Esophagus mucosa (tissue), 1 donor: Measurements from ENCODE around the gene ASIC2. TPM values are rescaled to one million over a fixed set of nuclear protein-coding genes. Genes with fewer than 3 reads are reported as not detected.
A peak's percentile ranks its signal among the peaks of the same experiment; 100 is the strongest.

Source experiments
- ATAC-seq: fragments of 200-7000 bp; cut with Tn5 transposase; one replicate; pipeline ENCODE4 v1.9.1; 2020
- total RNA-seq: library from RNA; stranded (reverse); gene quantifications from one replicate; pipeline ENCODE4 v1.2.4, GENCODE V29; 2023
- donor health status: DM: yes; HTN: yes; CAD: no.

ASIC2 gene
- total RNA-seq, 1 donor from 2014 or later: not detected

DNA sequence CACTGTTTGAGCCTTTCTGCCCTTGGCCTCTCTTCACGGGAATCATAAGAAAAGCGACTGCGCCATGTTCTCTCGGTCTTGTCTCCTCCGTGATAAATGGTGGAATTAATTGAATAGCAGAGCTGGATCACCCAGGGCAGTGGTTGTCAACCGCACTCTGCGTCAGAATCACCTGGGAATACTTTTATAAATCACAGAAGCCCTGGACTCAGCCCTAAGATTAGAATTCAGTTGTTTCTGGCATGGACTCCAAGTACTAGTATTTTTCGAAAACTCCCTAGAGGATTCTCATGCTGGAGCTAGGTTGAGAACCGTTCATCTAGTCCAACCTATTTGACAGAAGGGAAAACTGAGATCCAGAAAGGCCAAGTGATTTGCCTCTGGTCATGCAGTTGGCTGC, 237.3 kb downstream of the ASIC2 start:
- no peak for ATAC-seq

DNA sequence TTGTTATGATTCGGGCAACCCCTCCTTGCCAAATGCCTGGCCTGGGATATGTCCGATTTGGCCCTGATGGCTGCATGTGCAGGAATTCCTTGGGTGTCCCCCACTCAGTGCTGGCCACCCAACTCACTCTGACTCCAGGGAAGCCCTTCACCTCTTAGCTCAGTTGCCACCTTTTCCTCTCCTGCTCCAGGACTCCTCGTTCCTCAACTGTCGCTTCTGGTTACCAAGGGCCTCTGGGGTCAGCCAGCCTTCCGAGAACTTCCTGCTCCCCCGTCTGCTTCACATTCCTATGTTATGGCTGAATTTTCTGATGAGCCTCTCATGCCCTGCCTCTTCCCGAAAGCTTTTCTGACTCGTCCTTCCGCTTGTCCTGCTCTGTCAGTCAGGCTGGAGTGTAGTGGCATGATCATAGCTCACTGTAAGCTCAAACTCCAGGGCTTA, 237.9 kb downstream of the ASIC2 start:
- ATAC-seq: no peak

DNA sequence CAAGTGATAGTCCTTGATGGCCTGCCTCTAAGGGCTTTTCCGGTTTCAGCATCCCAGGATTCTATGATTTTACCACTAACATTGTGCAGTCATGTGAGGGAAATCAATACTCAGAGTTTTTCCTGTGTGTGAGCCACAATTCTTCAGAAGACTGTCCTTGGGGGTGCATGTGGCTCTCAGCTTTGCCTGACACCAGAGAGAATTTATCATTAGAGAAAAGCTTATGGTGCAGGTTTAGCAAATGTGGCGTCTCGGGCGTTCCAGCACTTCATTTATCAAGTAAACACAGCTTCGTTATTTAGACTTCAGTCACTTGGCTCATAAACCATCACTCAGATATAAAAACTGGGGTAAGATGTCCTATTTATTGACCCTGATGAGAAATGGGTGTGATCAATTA, 238.7 kb downstream of the ASIC2 start:
- ATAC-seq: no peak

DNA sequence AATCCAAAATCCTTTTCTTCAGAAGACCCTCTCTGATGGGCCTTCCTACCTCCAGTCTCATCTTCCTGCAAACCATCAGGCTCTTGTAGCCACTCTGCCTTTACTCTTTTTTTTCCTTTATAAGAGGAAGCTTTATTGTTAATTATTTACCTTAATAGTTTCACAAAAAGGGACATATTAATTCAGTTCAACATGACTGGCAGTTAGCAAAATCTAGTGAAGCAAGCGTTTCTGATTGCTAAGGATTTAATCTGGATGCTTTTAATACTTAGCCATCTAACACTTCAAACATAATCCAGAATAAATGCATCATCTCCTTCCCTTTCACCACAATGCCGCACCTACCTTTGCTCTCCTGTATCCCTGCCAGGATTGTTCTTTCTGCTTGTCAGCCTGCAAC, 239.4 kb downstream of the ASIC2 start:
- no peak for ATAC-seq

DNA sequence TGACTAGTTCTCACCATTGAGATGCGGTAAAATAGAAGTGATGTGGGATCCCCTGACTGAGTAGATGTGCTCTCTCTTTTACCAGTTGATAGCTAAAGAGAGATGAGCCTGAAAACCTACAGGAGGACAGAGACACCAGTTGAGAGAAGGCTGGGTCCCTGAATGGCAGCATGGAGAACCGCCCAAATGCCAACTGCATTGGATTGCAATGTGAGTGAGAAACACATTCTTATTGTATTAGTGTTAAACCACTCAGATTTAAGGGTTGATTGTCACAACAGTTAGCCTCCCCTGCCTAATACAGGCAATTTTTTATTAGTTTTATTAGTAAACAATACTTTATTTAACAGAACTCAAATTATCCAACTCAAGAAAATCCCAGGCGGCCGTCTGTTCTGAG, 240.2 kb downstream of the ASIC2 start:
- no peak for ATAC-seq

DNA sequence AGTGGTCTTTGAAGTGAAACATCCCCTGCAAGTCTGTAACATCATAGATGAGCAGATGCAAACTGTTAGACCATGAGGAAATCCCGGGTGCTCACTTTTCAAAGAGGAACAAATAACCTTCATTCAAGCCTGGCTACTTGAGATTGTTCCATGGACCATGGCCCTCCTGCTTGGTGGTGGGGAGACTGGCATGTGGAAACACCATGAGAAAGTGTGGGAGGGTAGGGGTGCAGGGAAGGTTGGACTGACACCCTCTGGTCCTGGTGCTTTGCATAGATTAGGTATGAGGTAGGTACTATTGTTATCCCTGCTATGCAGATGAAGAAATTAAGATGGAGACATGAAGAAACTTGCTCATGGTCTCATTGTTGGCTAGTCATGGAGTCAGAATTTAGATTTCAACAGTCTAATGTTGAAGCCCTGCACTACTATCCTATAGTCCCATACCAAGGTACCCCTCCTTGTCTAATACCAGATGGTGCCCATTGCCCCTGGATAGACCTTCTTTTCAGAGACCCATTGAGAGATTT, 242.4 kb downstream of the ASIC2 start:
- no peak for ATAC-seq

DNA sequence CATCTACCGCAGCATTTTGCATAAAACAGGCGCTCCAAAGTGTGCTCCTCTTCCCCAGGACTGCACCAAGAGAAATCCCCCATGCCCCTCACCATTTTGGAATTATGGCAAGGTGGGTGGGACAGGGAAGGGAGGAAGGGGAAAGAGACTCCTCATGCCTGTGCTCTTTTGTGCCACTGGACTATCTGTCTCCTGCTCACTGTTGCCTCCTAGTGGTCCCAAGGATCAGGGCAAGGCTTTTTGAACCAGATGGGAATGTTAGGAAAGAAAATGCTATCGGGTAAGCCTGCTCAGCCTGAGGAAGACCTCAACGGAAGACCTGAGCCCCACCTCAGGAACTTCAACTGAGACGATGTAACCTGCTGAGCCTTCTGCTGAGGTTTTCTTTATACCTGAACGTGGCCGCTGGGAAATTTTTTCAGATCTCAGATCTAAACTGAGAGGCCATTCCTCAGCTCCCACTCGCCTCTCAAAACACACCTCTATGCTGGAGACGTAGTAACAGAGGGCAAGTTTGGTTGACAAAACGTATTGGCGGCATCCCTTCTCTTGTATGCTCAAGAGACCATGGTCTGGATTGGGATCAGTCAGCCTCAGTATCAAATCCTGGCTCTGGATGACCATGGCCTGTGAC, 243.2 kb downstream of the ASIC2 start:
- ATAC-seq: peak; percentile 55

DNA sequence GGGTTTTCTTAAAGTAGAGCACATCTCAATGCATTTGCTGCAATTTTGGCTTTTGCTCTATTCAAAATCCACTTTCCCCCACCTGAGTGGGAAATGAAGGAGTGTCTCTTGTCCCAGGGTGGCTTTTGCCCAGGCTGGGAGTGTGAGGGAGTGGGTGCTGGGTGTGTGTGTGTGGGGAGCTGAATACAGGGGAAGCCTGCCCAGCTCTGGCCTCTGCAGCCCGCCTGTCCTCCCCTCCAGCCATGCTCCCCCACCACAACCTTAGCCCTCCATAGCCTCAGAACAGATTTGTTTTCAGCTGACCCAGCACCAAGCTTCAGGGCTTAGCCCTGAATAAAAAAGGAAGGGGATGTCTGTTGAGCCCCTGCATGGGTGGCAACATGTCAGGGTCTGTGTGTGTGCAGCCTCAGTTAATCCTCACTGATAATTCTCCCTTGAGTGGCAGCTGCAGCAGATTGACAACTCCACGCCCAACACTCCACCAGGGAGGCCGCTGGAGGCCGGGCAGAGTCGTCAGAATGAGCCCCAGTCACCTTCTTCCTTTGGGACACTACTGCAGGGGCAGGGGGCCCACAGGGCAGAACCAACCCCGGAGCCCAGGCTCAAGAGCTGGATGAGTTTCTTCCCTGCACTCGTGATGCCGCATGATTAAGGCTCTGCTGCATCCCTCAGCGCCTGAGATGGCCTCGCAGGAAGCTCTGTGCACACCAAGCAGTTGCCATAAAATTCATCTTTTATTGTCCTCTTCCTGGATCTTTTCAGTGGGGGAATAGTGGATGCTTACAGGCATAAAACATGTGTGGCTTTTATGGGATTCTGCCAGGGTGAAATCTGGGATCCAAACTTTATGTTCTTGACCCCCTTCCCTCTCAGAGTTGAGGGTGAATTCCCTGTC, 246.5 kb downstream of the ASIC2 start:
- ATAC-seq: no peak

DNA sequence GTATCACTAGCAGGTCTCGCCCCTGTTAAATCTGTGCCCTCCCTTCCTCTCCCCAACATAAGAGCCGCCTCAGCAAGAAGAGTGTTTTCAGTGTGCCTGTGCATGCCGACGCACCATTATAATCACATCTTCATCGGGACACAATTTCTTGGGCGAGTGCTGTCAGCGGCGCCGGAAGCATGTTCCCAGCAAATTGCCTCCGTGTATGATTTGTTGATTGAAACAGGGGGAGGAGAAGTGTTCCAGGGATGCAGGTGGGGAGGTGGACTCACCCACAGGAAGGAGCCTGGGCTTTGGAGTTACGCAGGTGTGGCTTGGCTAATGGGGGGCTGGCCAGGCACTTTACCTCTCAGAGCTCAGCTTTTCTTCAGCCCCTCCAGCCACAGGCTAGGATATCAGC, 247.9 kb downstream of the ASIC2 start:
- no peak for ATAC-seq

DNA sequence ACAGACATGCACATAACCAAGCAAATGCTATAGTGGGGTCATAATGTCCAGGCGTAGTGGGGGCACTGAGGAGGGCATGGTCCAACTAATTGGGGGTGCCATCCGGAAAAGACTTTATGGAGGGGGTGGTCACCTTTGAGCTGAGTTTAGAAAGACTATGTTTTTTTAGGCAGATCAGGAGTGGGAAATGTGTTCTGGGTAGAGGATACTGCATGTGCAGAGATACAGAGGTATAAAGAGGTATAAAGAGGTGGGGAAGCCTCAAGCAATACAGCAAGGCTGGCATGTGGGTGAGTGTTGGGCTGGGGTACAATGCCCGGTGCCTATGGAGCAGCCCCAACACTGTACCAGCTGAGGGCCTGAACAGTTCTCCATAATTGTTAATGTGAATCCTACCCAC, 248.3 kb downstream of the ASIC2 start:
- no peak for ATAC-seq

DNA sequence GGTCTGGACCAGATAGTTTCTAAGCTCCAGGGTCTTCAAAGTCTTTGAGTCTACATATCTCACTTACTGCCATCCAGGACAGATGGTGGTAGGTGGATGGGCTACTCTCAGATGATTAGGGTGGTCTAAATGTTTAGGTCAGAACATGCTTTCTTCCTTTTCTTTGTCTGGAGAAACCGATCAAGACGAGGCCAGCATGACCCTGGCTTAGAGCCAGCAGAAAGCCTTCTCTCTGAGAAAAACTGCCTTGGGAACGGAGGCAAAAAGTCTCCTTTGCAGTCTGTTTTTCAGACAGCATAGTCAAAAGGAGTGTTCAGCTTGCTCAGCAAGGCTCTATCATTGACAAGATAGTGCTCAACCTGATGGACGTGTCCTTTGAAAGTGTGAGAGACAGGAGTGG, 252.6 kb downstream of the ASIC2 start:
- no peak for ATAC-seq

DNA sequence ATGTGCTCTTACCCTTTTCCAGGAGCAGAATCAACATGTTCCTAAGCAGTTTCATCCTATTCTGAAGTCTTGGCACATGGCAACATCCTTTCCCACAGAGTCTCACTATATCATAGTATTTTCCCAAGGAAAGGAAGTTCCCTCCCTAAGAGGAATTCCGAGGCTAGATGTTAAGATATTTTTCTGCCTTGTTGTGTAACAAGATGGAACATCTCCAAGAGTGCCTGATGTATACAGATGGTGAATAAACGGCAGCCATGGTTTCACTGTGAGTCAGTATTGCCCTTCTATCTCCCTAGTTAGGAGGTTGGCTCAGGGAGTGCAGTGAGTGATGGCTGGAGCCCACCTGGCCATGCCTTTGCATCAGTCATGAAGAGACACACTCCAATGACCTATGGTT, 253.2 kb downstream of the ASIC2 start:
- ATAC-seq: peak; percentile 36

DNA sequence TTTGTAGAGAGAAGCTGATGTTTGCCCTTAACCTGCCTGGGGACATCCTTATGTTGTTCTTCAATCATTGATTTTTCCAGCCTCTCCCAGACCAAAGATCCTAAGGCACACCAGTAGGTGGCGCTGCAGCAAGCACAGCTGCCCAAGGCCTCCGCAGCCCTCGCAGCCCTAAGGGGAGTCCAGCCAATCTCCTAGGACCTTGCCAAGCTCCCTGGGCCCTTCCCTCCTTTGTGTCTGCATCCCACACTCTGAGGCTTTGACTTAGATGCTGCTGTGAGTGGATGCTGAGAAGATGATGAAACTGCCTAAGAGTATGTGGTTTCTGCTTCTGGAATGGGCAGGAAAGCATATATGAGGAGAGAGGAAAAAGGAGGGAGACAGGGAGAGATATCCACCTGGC, 254.4 kb downstream of the ASIC2 start:
- ATAC-seq: peak; percentile 65

DNA sequence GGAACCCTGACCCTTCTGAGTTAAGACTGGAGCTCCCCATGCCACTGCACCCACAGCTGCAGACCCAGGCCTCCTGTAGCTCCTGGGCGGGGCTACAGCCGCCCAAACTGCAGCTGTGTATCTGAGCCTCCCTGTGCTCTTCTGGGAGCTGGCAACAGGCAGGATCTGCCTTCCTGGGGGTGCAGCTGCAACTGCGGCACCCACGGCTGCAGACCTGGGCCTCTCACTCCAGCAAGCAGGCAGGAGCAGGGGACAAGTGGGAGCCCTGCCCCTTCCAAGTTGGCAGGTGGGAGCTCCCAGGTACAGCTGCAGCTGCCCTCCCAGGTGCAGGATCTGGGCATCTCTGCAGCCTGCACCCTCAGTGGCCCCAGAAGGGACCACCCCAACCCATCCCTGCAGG, 259.9 kb downstream of the ASIC2 start:
- ATAC-seq: no peak

DNA sequence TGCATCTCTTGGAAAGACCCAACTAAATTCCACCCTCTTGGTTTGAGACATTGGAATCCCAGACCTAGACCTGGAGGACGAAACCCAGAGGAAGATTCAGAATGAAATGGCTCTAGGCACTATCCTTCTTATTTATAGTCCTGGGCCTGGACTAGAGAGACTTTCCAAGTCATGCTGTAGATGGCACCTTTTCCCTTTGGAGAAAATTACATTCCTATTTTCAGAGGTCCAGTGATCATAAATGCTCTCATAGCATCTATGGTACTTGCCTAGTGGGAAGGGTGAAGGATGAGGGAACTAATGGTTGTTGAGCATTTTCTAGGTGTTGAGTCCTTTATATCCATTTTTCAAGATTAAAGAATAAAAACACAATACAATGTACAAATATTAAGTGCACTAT, 264.3 kb downstream of the ASIC2 start:
- ATAC-seq: no peak

DNA sequence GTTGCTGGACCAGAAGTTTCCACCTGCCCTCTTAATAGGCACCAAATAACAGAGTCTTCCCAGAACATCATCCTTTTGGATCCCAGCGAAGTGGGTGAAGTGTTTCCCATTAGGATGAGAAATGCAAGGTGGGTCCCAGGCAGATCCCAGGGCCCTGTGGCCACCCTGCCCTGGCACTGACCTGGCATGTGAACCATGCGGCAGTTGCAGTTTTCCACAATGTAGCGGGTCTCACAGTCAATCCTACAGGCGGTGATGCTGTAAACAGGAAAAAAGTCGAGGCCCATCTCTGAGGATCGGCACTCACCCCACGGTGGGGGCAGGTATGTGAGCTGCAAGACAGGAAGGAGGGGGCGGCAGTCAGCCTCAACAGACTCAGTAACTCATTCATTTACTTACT, 265.0 kb downstream of the ASIC2 start:
- ATAC-seq: no peak

DNA sequence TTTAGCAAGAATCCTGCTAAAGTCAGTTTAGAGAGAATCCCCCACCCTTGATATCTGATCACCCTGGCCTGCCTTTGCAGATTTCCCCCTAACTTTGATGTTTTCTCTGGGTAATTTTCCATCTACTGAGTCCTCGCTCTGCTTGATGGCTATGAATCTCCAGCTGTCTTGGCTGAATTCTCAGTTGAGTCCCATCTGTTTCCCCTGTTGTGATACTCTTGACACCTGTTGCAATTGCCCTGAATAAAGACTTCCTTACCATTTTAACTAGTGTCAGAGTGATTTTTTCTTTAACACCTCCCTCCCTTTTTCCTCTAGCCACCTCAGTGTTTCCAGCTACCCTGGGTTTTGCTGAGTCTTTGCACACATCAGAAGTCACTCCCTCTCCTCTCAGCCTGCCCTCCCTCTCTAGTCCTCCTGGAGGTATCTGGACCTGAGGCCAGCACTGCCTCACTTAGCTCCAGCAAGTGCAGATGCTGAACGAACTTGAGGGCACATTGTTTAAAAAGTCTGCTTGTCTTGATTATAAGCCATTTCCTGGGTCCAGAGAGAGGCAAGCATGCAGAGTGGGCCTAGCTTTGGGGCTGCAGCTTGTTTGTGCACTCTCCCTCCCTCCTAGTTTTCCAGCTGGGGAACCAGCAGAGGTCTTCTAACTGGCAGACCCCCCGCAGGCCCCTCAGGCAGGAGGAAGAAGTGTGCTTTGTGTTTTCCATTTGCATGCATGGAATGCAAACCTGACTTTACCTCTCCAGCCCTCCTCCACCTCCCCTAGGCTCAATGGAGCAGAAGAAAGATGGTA, 268.2 kb downstream of the ASIC2 start:
- no peak for ATAC-seq

DNA sequence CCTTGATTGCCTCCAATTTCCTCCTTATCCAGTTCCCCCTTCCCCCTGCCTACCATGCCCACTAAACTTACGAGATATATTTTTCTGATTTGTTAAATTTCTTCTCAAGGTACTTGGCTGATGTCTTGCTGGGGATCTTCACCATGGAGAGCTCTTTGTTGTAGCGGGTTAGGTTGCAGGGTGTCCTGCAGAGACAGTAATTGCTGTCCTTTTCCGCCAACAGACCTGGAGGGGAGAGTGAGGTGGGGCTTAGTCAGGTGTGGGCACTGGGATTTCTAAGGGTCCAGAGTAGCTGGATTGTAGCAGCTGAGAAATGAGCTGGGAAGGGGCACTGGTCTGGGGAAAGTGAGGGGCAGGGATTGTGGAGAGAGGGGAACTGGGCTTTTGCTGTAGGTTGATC, 269.3 kb downstream of the ASIC2 start:
- no peak for ATAC-seq

DNA sequence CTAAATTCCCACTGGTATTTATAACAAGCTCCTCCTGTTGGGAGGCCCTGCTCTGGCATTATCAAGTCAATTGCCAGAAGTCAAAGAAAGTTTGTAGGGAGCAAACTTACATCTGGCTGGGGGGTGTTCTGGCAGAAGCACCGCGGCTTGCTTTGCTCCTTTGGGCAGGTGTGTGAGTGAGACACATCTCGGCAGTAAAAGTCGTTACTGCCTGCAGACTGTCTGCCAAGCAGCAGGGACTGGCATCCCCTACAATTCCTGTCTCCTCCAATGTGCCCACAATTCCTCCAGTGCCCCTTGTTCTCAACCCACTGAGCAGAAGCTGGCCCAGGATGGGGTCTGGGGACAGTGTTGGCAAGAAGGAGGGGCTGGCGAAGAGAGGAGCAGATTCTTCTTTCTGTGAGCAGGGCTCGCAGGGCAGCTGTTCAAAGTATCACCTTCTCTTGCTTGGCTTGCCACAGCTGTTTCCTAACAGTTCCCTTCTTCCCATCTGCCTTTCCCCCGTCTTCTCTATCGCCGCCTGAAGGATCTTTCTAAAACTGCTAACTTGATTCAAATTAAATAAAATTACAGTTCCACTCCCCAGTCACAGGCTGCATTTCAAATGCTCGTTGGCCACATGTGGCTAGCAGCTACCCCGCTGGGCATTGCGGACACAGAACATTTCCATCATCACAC, 271.2 kb downstream of the ASIC2 start:
- no peak for ATAC-seq

DNA sequence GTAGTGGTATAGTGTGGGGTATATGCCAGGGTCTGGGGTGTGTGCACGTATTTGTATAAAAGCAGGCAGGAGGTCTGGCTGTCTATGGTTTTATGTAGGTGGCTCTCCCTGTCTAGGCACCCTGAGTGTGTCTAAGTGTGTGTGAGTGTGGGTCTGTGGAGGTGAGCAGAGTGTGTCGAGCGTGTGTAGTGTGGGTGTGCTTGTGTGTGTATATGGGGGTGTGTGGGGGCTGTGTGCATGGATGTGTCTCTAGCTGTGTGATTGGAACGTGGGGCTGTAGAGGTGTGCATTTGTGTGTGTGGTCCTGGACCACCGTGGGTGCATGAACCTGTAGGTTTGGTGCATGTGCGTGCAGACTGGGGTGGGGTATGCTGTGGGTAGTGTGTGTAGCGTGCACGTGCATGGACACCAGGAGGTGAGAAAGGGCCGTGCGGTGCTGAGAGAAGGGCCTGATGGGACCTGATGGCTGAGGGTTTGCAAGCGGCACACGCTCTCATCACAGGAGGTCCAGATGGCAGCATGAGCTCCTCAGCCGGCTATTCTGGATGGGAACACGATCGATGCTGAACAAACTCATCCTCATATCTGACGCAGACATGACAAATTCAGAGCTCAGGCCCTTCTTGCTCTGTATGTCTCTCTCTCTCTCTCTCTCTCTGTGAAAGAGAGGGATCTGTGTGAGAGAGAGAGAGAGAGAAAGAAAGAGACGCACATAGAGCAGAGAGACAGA, 273.8 kb downstream of the ASIC2 start:
- no peak for ATAC-seq

DNA sequence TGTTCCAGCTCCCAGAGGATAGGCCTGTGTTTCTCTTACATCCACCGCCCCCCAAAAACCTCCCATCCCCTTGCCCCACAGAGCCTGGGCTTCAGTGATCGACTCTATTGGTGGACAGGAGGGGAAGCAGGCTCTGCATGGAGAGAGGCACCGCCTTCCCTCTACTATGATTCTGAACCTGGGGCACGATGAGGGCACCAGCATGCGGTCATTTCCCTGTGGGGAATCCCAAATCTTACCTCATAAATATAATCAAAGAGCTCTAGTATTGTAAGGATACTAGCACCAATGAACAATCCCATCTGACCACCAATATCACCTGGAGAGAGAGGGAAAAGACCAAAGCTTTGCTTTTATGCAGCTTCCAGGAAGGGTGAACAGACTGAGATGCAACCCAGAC, 275.7 kb downstream of the ASIC2 start:
- no peak for ATAC-seq

DNA sequence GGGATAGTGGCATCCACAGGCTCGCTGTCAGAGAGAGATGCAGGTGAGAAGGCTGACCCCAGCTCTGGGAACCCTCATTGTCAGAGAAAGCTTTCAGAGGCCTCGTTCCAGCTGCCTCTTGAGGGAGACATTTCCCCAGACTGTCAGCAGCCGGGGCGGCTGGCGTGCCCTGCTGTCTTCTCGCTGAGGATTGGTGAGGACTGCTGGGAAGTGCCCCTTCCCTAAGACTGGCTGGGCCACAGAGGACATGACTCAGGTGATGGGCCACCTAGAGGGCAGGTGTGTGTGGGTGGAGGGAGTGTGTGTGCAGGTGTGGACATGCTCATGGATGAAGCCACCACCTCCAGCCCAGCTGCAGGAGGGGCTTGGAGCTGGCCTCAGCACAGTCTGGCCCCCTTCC, 276.2 kb downstream of the ASIC2 start:
- ATAC-seq: peak; percentile 48
